DND-41 (cell line): Measurements from ENCODE around the gene GYPE.
"Not testable (repeated sequence)": the region's sequence is repeated elsewhere in the genome, so short reads cannot be mapped to it uniquely, and the experiment has no call there.

Experiments used
- ATAC-seq: fragments of 200-7000 bp; cut with Tn5 transposase; 3 replicates; pipeline ENCODE4 v1.9.1; 2021; ENCODE audit warnings: low read depth; ENCODE audit not compliant: insufficient read depth
- DNase-seq: peaks from one replicate; pipeline ENCODE4 v3.0.0-alpha.2; 2020
- H2AFZ ChIP-seq: 2 replicates; pipeline ENCODE4 v1.6.0; 2012; ENCODE audit warnings: low read depth, low read length
- H3K27ac ChIP-seq: 2 replicates; pipeline ENCODE4 v1.5.1; 2012; ENCODE audit warnings: low read length, inconsistent platforms
- H3K27me3 ChIP-seq: fragments of 200-600 bp; sonication (generic); 2 replicates; pipeline ENCODE4 v1.6.0; 2012; ENCODE audit warnings: low read length, mild to moderate bottlenecking, inconsistent platforms; ENCODE audit not compliant: insufficient read depth, poor library complexity
- H3K36me3 ChIP-seq: 2 replicates; pipeline ENCODE4 v1.5.1; 2012; ENCODE audit warnings: low read length, inconsistent platforms; ENCODE audit not compliant: insufficient read depth
- H3K4me1 ChIP-seq: 2 replicates; pipeline ENCODE4 v1.5.1; 2012; ENCODE audit warnings: mild to moderate bottlenecking, low read length; ENCODE audit not compliant: insufficient read depth
- H3K4me2 ChIP-seq: 2 replicates; pipeline ENCODE4 v1.6.0; 2012; ENCODE audit warnings: mild to moderate bottlenecking, moderate library complexity, low read length, inconsistent platforms; ENCODE audit not compliant: insufficient read depth
- H3K4me3 ChIP-seq, 2 experiments: fragments of 200-600 bp in 1 of 2; shearing (Covaris generic) in 1 of 2; 2 replicates each; pipeline ENCODE4 v1.5.1; 2012 to 2016; ENCODE audit warnings: inconsistent platforms in 2 of 2, low read length in 2 of 2, mild to moderate bottlenecking in 2 of 2, low read depth in 1 of 2, moderate library complexity in 1 of 2
- H3K79me2 ChIP-seq: 2 replicates; pipeline ENCODE4 v1.6.0; 2012; ENCODE audit warnings: low read length, inconsistent platforms; ENCODE audit not compliant: insufficient read depth
- H3K9ac ChIP-seq: 2 replicates; pipeline ENCODE4 v1.6.0; 2012; ENCODE audit warnings: low read depth, mild to moderate bottlenecking, inconsistent platforms, low read length, moderate library complexity
- H3K9me3 ChIP-seq: 2 replicates; pipeline ENCODE4 v1.5.1; 2012; ENCODE audit warnings: low read length, moderate library complexity, mild to moderate bottlenecking, inconsistent platforms; ENCODE audit not compliant: insufficient read depth, severe bottlenecking
- H4K20me1 ChIP-seq: 2 replicates; pipeline ENCODE4 v1.6.0; 2012; ENCODE audit warnings: low read length; ENCODE audit not compliant: insufficient read depth
- TF ChIP-seq, protein P1 (sequence below): IDR thresholded peaks from 2 replicates; pipeline ENCODE4 v1.5.1; 2012; ENCODE audit warnings: borderline replicate concordance, low read length, moderate library complexity, mild to moderate bottlenecking; ENCODE audit not compliant: poor library complexity, severe bottlenecking; ENCODE audit errors: extremely low read depth

The GYPE gene

DNA sequence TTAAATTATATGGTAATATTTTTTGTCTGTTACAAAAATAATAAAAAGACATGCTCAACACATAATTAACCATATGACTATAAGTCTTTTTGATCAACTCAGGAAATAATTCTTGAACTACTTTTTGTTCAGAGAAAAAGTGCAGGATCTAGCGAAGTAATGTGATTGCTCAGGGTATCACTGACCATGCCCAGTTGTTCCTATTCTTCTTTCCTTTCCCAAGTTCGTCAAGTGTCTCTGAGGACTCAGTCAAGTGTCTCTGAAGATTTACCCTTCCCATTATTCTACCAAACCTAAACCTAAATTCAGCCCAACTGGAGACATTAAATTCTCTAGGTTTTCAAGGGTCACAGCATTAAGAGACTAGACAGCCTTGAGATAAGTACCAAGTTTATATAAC is 5.5 kb upstream of the GYPE start:
- H3K36me3 ChIP-seq, H3K27me3 ChIP-seq, ATAC-seq, H4K20me1 ChIP-seq, H3K9me3 ChIP-seq, DNase-seq: not testable (repeated sequence)
- peaks cover 46% of the 10 kb centered on the region for H3K4me1 ChIP-seq
- peak overlapping the region; percentile 84 for H3K9ac ChIP-seq
- peak overlapping the region; percentile 86; the same call in 1 of the 2 replicates for H3K4me2 ChIP-seq
- peaks cover 38% of the 10 kb centered on the region for H3K79me2 ChIP-seq
- H2AFZ ChIP-seq, result peak overlapping the region; percentile 71
- H3K27ac ChIP-seq, result peak overlapping the region; percentile 80
- H3K4me3 ChIP-seq, result peak overlapping the region; percentile 65 to 87

DNA sequence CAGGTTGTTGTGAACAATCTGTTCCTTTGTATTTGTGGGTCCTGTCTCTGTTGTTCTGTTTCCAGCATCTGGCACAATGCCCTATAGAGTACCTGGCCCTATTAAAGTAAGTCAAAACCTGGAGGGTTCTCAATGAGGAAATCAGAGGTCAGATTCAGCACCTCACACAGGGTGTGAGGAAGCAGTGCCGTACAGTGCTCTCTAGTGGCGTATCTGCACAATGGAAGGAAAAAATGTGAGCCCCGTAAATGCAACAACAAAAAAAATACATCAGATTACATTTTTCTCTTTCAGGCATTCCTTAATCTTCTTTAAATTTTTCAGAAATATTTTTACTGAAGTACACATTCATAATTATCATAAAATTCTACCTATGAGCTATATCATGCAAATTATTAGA is 2.5 kb upstream of the GYPE start:
- DNase-seq, result peak; percentile 45
- H3K4me2 ChIP-seq, result peak overlapping the region; percentile 86; the same call in 1 of the 2 replicates
- not testable (repeated sequence) for H3K4me3 ChIP-seq, H3K27me3 ChIP-seq, H3K9ac ChIP-seq, H3K36me3 ChIP-seq, H3K27ac ChIP-seq, H2AFZ ChIP-seq, H3K9me3 ChIP-seq, H4K20me1 ChIP-seq
- TF ChIP-seq, protein P1, sequence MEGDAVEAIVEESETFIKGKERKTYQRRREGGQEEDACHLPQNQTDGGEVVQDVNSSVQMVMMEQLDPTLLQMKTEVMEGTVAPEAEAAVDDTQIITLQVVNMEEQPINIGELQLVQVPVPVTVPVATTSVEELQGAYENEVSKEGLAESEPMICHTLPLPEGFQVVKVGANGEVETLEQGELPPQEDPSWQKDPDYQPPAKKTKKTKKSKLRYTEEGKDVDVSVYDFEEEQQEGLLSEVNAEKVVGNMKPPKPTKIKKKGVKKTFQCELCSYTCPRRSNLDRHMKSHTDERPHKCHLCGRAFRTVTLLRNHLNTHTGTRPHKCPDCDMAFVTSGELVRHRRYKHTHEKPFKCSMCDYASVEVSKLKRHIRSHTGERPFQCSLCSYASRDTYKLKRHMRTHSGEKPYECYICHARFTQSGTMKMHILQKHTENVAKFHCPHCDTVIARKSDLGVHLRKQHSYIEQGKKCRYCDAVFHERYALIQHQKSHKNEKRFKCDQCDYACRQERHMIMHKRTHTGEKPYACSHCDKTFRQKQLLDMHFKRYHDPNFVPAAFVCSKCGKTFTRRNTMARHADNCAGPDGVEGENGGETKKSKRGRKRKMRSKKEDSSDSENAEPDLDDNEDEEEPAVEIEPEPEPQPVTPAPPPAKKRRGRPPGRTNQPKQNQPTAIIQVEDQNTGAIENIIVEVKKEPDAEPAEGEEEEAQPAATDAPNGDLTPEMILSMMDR, result peak; percentile 66
- peaks cover 38% of the 10 kb centered on the region for H3K79me2 ChIP-seq
- peaks cover 41% of the 10 kb centered on the region for H3K4me1 ChIP-seq
- peak; percentile 61 for ATAC-seq

DNA sequence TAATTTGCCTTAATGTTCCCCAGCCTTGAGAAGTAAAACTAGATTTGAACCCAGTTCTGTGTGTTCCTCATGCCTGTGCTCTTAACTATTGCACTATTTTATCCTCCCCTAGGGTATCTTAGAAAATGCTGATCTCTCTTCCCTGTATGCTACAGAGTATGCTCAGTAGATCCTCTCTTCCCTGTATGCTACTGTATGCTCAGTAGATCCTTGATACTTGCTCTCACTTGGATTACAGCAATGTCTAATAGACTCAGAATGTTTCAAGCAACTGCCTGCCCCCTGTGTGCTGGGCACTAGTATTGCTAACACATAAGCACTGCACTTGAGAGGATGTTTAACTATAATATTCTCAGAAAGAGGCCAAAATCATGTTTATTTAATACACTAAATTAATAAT is 928 bp downstream of the GYPE start:
- not testable (repeated sequence) for ATAC-seq, H3K27me3 ChIP-seq, H3K36me3 ChIP-seq, H3K4me2 ChIP-seq, H2AFZ ChIP-seq, H4K20me1 ChIP-seq, H3K9ac ChIP-seq, H3K27ac ChIP-seq, DNase-seq, H3K9me3 ChIP-seq, H3K4me3 ChIP-seq
- Histone ChIP-seq H3K79me2 (peaks cover 18% of the 10 kb centered on the region), H3K4me1 (peaks cover 25% of the 10 kb centered on the region; the same call in 1 of the 2 replicates)

DNA sequence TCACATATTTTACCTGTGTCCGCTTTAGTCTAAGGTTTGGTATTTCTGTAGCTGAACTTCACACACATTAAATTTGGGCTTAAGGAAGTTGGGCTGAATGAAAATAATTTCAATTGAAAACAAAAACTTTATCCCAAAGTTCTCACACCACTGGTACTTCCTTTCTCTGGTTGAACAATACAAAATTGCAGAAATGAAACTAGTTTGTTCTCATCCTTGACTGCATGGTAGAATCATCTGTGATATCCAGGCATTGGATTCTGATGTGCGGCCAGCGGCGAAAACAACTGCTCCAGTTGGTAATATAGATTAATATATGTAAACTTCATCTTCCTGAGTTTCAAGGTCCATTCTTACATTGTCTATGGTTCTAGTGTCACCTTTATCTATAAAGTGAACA is 15.0 kb downstream of the GYPE start:
- H3K27me3 ChIP-seq, H3K4me1 ChIP-seq, H4K20me1 ChIP-seq, H3K79me2 ChIP-seq, ATAC-seq, H3K9me3 ChIP-seq, DNase-seq, H3K4me2 ChIP-seq, H3K9ac ChIP-seq, H3K4me3 ChIP-seq, H2AFZ ChIP-seq, H3K27ac ChIP-seq, H3K36me3 ChIP-seq: not testable (repeated sequence)

DNA sequence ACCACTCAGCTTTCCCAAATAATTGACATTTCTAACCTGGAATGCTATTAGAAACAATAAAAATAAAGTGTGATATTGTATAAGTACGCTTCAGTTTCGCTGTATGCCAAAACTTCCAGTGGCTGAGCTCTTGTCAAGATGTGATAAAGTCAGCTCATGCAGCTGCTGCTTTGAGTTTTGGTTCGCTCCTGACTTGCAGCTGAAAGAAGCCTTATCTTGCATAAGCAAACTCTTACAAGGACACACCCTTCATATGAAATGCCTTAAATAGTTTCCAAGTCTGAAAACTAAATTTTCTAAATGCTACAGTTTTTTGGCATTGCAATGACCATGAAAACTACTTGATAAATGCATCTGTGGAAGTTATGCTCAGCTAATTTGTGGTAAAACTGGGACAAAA is 17.2 kb downstream of the GYPE start:
- DNase-seq, result not testable (repeated sequence)

DNA sequence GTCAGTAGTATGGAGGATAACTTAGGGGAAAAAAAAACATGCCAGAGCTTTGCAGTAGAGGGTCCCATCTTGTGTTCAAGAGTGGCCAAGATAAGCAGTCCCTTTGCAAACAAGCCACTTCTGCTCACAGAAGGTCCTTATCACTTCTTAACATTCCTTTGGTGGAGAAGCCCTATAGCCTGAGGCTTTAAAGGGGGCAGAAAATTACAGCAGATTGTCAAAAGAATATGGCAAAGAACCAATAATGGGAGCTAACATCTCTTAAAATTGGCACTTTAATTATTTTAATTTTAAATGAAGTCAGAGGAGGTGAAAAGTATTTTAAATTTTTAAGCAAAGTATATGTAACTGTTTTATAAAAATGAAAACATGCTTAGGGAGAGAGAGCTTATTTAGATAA is 20.4 kb downstream of the GYPE start:
- not testable (repeated sequence) for DNase-seq, H3K36me3 ChIP-seq, H3K27ac ChIP-seq, H2AFZ ChIP-seq, ATAC-seq, H3K9me3 ChIP-seq, H3K79me2 ChIP-seq, H3K9ac ChIP-seq, H3K4me3 ChIP-seq, H4K20me1 ChIP-seq, H3K27me3 ChIP-seq, H3K4me1 ChIP-seq, H3K4me2 ChIP-seq

More for the DNA sequence above, 17.2 kb downstream of the GYPE start:
- not testable (repeated sequence) for H3K36me3 ChIP-seq, H3K27me3 ChIP-seq, H3K27ac ChIP-seq, H3K79me2 ChIP-seq, H3K9ac ChIP-seq, H2AFZ ChIP-seq, H3K4me1 ChIP-seq, H3K4me2 ChIP-seq, H3K4me3 ChIP-seq, H4K20me1 ChIP-seq, H3K9me3 ChIP-seq, ATAC-seq
